ENCODE results near the gene ESRRB.

Gene ESRRB

DNA sequence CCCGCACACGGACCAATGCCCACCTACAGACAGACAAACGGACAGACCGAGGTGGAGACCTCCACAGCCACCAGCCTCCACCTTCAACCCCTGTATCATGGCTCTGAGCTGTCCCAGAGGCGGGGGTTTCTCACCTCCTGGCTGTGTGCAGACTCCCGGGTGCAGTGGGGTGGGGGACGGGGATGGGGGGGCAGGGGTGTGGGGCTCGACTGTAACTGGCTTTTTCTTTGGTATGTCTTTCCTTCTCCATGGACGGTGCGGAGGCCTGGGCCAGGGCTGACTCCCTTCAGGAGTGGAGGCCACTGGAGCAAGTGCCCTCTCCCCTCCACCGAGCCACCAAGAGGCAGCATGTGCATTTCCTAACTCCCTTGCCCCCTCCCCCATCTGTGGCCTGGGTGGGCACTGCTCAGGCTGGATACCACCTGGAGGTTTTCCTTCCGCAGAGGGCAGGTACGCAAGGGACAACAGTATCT lies 122.6 kb downstream of the ESRRB start:
- TF ChIP-seq, protein P1, sequence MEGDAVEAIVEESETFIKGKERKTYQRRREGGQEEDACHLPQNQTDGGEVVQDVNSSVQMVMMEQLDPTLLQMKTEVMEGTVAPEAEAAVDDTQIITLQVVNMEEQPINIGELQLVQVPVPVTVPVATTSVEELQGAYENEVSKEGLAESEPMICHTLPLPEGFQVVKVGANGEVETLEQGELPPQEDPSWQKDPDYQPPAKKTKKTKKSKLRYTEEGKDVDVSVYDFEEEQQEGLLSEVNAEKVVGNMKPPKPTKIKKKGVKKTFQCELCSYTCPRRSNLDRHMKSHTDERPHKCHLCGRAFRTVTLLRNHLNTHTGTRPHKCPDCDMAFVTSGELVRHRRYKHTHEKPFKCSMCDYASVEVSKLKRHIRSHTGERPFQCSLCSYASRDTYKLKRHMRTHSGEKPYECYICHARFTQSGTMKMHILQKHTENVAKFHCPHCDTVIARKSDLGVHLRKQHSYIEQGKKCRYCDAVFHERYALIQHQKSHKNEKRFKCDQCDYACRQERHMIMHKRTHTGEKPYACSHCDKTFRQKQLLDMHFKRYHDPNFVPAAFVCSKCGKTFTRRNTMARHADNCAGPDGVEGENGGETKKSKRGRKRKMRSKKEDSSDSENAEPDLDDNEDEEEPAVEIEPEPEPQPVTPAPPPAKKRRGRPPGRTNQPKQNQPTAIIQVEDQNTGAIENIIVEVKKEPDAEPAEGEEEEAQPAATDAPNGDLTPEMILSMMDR (IDR thresholded peaks at IDR 0.05) = no peak
- Histone ChIP-seq H3K36me3 (no peaks in the 10 kb centered on the region), H3K4me3 (ENCODE audit: low read depth in 1 of 2, low read length in 1 of 2) (no peak overlapping the region), H3K27me3 (no peaks in the 10 kb centered on the region), H3K9me3 (no peaks in the 10 kb centered on the region), H3K27ac (no peak overlapping the region), H3K4me1 (ENCODE audit: control insufficient read depth in 1 of 2, insufficient read depth in 1 of 2, low read depth in 1 of 2, low read length in 1 of 2) (no peaks in the 10 kb centered on the region)

DNA sequence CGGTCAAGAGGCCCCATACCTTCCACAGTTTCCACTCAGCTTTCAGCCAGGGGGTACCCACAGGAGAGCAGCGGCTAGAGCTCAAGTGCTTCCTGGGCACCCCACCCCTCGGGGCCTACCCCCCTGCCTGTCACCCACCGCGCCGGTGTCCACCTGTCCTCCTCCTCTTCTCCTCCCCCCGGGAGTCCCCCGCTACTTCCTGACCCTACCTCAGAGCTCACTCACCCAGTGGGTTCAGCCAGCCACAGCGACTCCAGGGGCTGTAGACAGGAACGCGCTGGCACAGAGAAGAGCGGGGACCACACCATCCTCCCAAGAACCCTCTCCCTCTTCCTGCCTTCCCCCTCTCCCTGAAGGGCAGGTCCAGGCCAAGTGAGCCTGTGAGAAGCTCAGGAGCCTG lies 123.0 kb downstream of the ESRRB start:
- no peaks in the 10 kb centered on the region for H3K4me1 ChIP-seq (ENCODE audit: control insufficient read depth in 1 of 2, insufficient read depth in 1 of 2, low read depth in 1 of 2, low read length in 1 of 2)
- H3K36me3 ChIP-seq = no peaks in the 10 kb centered on the region
- H3K27ac ChIP-seq = no peak overlapping the region
- H3K4me3 ChIP-seq (ENCODE audit: low read depth in 1 of 2, low read length in 1 of 2) = no peak overlapping the region
- TF ChIP-seq, protein P1 (IDR thresholded peaks at IDR 0.05) = no peak
- no peaks in the 10 kb centered on the region for H3K27me3 ChIP-seq
- H3K9me3 ChIP-seq = no peaks in the 10 kb centered on the region

DNA sequence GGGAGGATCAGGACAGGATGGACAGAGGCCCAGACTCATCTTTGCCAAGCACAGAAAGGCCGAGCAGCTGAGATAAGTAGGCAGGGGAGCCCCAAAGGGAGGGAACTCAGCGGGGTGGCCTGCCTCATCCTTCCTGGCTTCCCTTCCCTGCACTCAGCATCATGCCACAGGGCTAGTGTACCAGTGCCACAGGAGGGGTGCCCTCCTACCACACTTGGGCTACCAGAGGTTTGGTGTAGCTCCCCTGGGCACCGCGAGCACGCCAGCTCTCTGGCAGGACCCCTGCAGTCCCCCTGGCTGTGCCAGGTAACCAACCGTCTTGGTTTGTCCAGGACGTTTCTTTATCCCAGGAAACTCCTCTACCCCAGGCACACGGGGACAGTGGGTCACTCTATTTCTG lies 123.5 kb downstream of the ESRRB start:
- no peaks in the 10 kb centered on the region for H3K9me3 ChIP-seq
- no peaks in the 10 kb centered on the region for H3K4me1 ChIP-seq (ENCODE audit: control insufficient read depth in 1 of 2, insufficient read depth in 1 of 2, low read depth in 1 of 2, low read length in 1 of 2)
- H3K4me3 ChIP-seq (ENCODE audit: low read depth in 1 of 2, low read length in 1 of 2) = no peak overlapping the region
- TF ChIP-seq, protein P1 (IDR thresholded peaks at IDR 0.05) = no peak
- H3K36me3 ChIP-seq = no peaks in the 10 kb centered on the region
- no peaks in the 10 kb centered on the region for H3K27me3 ChIP-seq
- H3K27ac ChIP-seq = no peak overlapping the region

DNA sequence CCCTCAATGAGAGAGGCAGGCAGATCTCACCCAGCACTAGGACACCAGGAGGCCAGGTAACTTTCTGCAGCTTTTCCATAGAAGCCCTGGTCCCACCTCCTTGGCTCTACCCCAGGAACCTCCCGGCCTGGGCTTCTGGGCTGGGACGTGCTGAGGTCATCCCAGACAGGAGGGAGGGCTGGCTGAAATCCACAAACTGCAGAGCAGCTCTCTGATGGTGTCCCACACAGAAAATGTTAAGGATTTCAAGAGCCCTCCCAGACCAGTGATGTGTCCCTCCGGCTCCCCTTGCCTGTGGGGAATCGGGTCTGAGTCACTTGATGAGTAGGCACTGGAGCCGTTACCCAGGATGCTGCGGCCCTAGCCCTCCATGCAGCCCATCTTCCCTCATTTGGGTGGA lies 124.1 kb downstream of the ESRRB start:
- no peak overlapping the region for H3K27ac ChIP-seq
- H3K9me3 ChIP-seq = no peaks in the 10 kb centered on the region
- H3K4me1 ChIP-seq (ENCODE audit: control insufficient read depth in 1 of 2, insufficient read depth in 1 of 2, low read depth in 1 of 2, low read length in 1 of 2) = no peaks in the 10 kb centered on the region
- no peaks in the 10 kb centered on the region for H3K27me3 ChIP-seq
- TF ChIP-seq, protein P1 (IDR thresholded peaks at IDR 0.05) = no peak
- no peaks in the 10 kb centered on the region for H3K36me3 ChIP-seq
- H3K4me3 ChIP-seq (ENCODE audit: low read depth in 1 of 2, low read length in 1 of 2) = no peak overlapping the region

DNA sequence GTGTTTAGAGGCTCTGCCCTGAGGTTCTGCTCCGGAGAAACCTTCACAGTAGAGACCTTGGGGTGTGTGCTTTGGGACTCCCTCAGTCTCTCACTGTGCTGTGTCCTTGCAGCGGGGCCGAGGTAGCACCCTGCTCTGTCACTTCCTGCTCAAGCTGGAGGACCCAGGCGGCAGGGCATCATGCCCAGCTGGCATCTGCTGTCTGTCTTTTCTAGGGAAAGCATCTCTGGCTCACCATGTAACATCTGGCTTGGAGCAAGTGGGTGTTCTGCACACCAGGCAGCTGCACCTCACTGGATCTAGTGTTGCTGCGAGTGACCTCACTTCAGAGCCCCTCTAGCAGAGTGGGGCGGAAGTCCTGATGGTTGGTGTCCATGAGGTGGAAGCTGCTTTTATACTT lies 124.5 kb downstream of the ESRRB start:
- Histone ChIP-seq H3K36me3 (no peaks in the 10 kb centered on the region), H3K9me3 (no peaks in the 10 kb centered on the region), H3K27ac (no peak overlapping the region), H3K4me3 (ENCODE audit: low read depth in 1 of 2, low read length in 1 of 2) (no peak overlapping the region), H3K27me3 (no peaks in the 10 kb centered on the region), H3K4me1 (ENCODE audit: control insufficient read depth in 1 of 2, insufficient read depth in 1 of 2, low read depth in 1 of 2, low read length in 1 of 2) (no peaks in the 10 kb centered on the region)
- TF ChIP-seq, protein P1 (IDR thresholded peaks at IDR 0.05) = no peak
